ENCODE results near the gene GALR3.

The GALR3 gene

DNA sequence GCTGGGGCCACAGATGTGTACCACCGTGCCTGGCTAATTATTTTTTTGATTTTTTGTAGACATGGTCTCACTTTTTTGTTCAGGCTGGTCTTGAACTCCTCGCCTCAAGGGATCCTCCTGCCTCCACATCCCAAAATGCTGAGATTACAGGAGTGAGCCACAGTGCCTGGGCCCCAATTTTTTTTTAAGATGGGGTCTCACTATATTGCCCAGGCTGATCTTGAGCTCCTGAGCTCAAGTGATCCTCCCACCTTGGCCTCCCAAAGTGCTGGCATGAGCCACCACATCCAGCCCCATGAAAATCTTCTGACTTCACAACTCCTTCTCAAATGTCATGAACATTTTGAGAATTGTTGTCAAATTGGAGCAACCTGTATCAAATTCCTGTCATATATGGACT, 23.3 kb downstream of the GALR3 start:
- no peak overlapping the region for H3K23ac ChIP-seq (ENCODE audit: low read length)
- no peak overlapping the region for H3K18ac ChIP-seq (ENCODE audit: low read length)
- no peak overlapping the region for H3K27ac ChIP-seq (ENCODE audit: low read depth, low read length)
- H3K4me2 ChIP-seq (ENCODE audit: low read length): no peak overlapping the region
- H3K4ac ChIP-seq (ENCODE audit: low read depth, low read length): no peak overlapping the region
- peaks cover 4% of the 10 kb centered on the region in 2 experiments for H3K36me3 ChIP-seq (ENCODE audit: control insufficient read depth in 1 of 2, insufficient read depth in 2 of 2, low read length in 2 of 2)
- H2BK5ac ChIP-seq (ENCODE audit: low read depth, low read length, poor library complexity): no peak overlapping the region
- H2BK120ac ChIP-seq (ENCODE audit: insufficient read depth, low read length, poor library complexity): no peak overlapping the region
- H4K91ac ChIP-seq (ENCODE audit: low read depth, low read length): no peak overlapping the region
- no peaks in the 10 kb centered on the region for H3K27me3 ChIP-seq (ENCODE audit: insufficient read depth, low read length)
- WGBS (ENCODE audit: extremely low coverage, insufficient coverage, insufficient read length): no CpG with 5 or more reads among the region's 2 CpGs
- H3K9me3 ChIP-seq (ENCODE audit: insufficient read depth, low read depth, low read length): peaks cover 1% of the 10 kb centered on the region
- no peak overlapping the region for H3K9ac ChIP-seq (ENCODE audit: low read length)
- peaks cover 9 to 10% of the 10 kb centered on the region in 2 experiments for H3K4me1 ChIP-seq (ENCODE audit: control insufficient read depth in 1 of 2, insufficient read depth in 2 of 2, low read length in 2 of 2)
- no peak overlapping the region for H2AK5ac ChIP-seq (ENCODE audit: low read length)
- H3K4me3 ChIP-seq (ENCODE audit: low read depth, low read length): no peak overlapping the region
- no peak for DNase-seq
- peaks cover 14% of the 10 kb centered on the region for H3K79me1 ChIP-seq (ENCODE audit: low read length)
- H4K12ac ChIP-seq (ENCODE audit: low read depth, low read length): no peak overlapping the region
- H2BK12ac ChIP-seq (ENCODE audit: low read length): no peak overlapping the region
- H3K79me2 ChIP-seq (ENCODE audit: control insufficient read depth, insufficient read depth, low read length, poor library complexity): peaks cover 13% of the 10 kb centered on the region
- no peak overlapping the region for H3K14ac ChIP-seq (ENCODE audit: low read length)
- no peak overlapping the region for H2AFZ ChIP-seq (ENCODE audit: insufficient read depth, low read length, poor library complexity)
- H4K8ac ChIP-seq (ENCODE audit: low read depth, low read length): no peak overlapping the region

DNA sequence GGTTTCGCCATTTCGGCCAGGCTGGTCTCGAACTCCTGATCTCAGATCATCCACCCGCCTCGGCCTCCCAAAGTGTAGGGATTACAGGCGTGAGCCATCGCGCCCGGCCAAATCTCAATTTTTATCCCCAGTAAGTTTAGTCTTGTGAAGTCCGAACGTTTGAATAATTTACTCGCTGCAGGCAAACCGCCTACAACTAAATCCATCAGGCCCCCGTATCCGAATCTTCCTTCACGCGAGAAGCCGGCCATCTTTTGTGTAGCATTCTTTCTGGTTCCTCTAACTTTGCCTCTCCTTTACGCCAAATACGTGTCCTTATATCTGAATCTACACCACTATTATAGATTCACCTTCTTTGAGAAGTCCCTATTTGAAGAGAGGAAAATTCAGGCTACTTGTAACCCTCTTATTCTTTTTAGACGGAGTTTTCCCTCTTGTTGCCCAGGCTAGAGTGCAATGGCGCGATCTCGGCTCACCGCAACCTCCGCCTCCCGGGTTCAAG, 25.5 kb downstream of the GALR3 start:
- H3K27me3 ChIP-seq (ENCODE audit: insufficient read depth, low read length): no peaks in the 10 kb centered on the region
- H3K14ac ChIP-seq (ENCODE audit: low read length): peak overlapping the region; percentile 65
- H2AK5ac ChIP-seq (ENCODE audit: low read length): peak overlapping the region; percentile 50
- H3K79me2 ChIP-seq (ENCODE audit: control insufficient read depth, insufficient read depth, low read length, poor library complexity): peaks cover 11% of the 10 kb centered on the region
- H4K8ac ChIP-seq (ENCODE audit: low read depth, low read length): peak overlapping the region; percentile 51
- peak overlapping the region; percentile 88 for H3K4me2 ChIP-seq (ENCODE audit: low read length)
- H2AFZ ChIP-seq (ENCODE audit: insufficient read depth, low read length, poor library complexity): no peak overlapping the region
- peak overlapping the region; percentile 9 for H3K9ac ChIP-seq (ENCODE audit: low read length)
- no peak overlapping the region for H2BK5ac ChIP-seq (ENCODE audit: low read depth, low read length, poor library complexity)
- H2BK120ac ChIP-seq (ENCODE audit: insufficient read depth, low read length, poor library complexity): peak overlapping the region; percentile 21
- no peak overlapping the region for H3K4ac ChIP-seq (ENCODE audit: low read depth, low read length)
- H3K23ac ChIP-seq (ENCODE audit: low read length): no peak overlapping the region
- H2BK12ac ChIP-seq (ENCODE audit: low read length): no peak overlapping the region
- H3K27ac ChIP-seq (ENCODE audit: low read depth, low read length): peak overlapping the region; percentile 24
- peak overlapping the region; percentile 27 for H3K18ac ChIP-seq (ENCODE audit: low read length)
- H4K91ac ChIP-seq (ENCODE audit: low read depth, low read length): peak overlapping the region; percentile 65
- peaks cover 14% of the 10 kb centered on the region for H3K79me1 ChIP-seq (ENCODE audit: low read length)
- peak; percentile 42 to 70 for DNase-seq
- peaks cover 1% of the 10 kb centered on the region for H3K9me3 ChIP-seq (ENCODE audit: insufficient read depth, low read depth, low read length)
- H3K36me3 ChIP-seq (ENCODE audit: control insufficient read depth in 1 of 2, insufficient read depth in 2 of 2, low read length in 2 of 2): peaks cover 18 to 22% of the 10 kb centered on the region in 2 experiments
- H3K4me1 ChIP-seq (ENCODE audit: control insufficient read depth in 1 of 2, insufficient read depth in 2 of 2, low read length in 2 of 2): peaks cover 6 to 9% of the 10 kb centered on the region in 2 experiments
- H4K12ac ChIP-seq (ENCODE audit: low read depth, low read length): peak overlapping the region; percentile 50
- no CpG with 5 or more reads among the region's 27 CpGs for WGBS (ENCODE audit: extremely low coverage, insufficient coverage, insufficient read length)
- H3K4me3 ChIP-seq (ENCODE audit: low read depth, low read length): peak overlapping the region; percentile 92

DNA sequence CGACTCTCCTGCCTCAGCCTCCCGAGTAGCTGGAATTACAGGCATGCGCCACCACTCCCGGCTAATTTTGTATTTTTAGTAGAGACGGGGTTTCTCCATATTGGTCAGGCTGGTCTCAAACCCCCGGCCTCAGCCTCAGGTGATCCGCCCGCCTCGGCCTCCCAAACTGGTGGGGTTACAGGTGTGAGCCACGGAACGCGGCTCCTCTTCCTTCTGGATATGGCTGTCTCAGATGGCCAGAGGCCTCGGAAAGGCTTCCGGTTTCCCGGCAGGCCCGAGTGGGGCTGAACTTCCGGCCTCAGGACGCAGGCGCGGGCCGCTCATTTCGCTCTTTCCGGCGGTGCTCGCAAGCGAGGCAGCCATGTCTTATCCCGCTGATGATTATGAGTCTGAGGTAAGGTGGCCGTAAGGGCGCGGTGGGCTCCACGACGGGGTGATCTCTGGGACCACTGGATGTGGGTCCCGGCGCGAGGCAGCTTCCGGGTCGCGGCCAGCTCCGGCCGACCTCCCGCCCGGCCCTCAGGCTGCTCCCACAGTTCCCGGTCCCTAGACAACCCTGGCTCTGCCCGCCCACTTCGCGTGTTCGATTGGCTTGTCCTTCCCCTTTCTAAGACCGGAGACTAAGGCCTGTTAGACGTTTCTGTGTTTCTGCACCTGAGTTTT, 26.0 kb downstream of the GALR3 start, which contains the start of gene EIF3L:
TSS of gene EIF3L (plus strand) at position 331 of the 663 bp plus-strand sequence. CDS start at position 362, 31 bp downstream.
- peak; percentile 97 to 98 for DNase-seq
- peak within 1 kb of the TSS; percentile 50 for H2AK5ac ChIP-seq (ENCODE audit: low read length)

DNA sequence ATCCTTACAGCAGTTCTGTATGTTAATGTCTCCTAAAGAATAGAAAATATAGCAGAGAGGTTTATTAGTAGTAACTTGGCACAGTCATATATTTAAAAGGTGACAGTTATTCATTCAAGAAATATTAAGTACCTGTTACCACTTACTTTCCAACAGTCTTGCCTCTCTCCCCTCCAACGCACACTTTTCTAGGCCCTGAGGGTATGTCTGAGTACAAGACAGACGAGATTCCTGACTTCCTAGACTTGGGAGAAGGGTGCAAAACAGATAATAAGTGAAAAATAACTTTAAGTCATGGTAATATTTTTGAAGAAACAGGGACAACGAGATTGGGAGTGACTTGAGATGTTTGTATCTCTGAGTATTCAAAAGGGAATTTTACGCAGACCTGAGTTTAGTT, 27.6 kb downstream of the GALR3 start:
- Histone ChIP-seq H3K18ac (ENCODE audit: low read length) (no peak overlapping the region), H2AK5ac (ENCODE audit: low read length) (no peak overlapping the region), H3K36me3 (ENCODE audit: control insufficient read depth in 1 of 2, insufficient read depth in 2 of 2, low read length in 2 of 2) (peaks cover 23 to 39% of the 10 kb centered on the region in 2 experiments), H3K23ac (ENCODE audit: low read length) (no peak overlapping the region), H3K4me2 (ENCODE audit: low read length) (no peak overlapping the region), H3K9ac (ENCODE audit: low read length) (no peak overlapping the region), H4K91ac (ENCODE audit: low read depth, low read length) (no peak overlapping the region), H3K27ac (ENCODE audit: low read depth, low read length) (no peak overlapping the region), H3K4me1 (ENCODE audit: control insufficient read depth in 1 of 2, insufficient read depth in 2 of 2, low read length in 2 of 2) (peaks cover 6 to 9% of the 10 kb centered on the region in 2 experiments), H2AFZ (ENCODE audit: insufficient read depth, low read length, poor library complexity) (no peak overlapping the region), H3K79me2 (ENCODE audit: control insufficient read depth, insufficient read depth, low read length, poor library complexity) (peaks cover 7% of the 10 kb centered on the region), H3K27me3 (ENCODE audit: insufficient read depth, low read length) (no peaks in the 10 kb centered on the region), H3K79me1 (ENCODE audit: low read length) (peaks cover 9% of the 10 kb centered on the region), H3K14ac (ENCODE audit: low read length) (no peak overlapping the region), H3K4ac (ENCODE audit: low read depth, low read length) (no peak overlapping the region), H2BK12ac (ENCODE audit: low read length) (no peak overlapping the region), H2BK5ac (ENCODE audit: low read depth, low read length, poor library complexity) (no peak overlapping the region), H2BK120ac (ENCODE audit: insufficient read depth, low read length, poor library complexity) (no peak overlapping the region), H4K8ac (ENCODE audit: low read depth, low read length) (no peak overlapping the region), H4K12ac (ENCODE audit: low read depth, low read length) (no peak overlapping the region), H3K4me3 (ENCODE audit: low read depth, low read length) (no peak overlapping the region), H3K9me3 (ENCODE audit: insufficient read depth, low read depth, low read length) (peaks cover 1% of the 10 kb centered on the region)
- peak; percentile 84 to 93 for DNase-seq
- no CpG with 5 or more reads among the region's 4 CpGs for WGBS (ENCODE audit: extremely low coverage, insufficient coverage, insufficient read length)

More for the DNA sequence above, 26.0 kb downstream of the GALR3 start, which contains the start of gene EIF3L:
- Histone ChIP-seq H3K79me2 (ENCODE audit: control insufficient read depth, insufficient read depth, low read length, poor library complexity) (peaks cover 7% of the 10 kb centered on the region), H2BK5ac (ENCODE audit: low read depth, low read length, poor library complexity) (peak within 1 kb of the TSS; percentile 33), H4K8ac (ENCODE audit: low read depth, low read length) (peak within 1 kb of the TSS; percentile 82), H3K4me1 (ENCODE audit: control insufficient read depth in 1 of 2, insufficient read depth in 2 of 2, low read length in 2 of 2) (peaks cover 6 to 9% of the 10 kb centered on the region in 2 experiments), H3K23ac (ENCODE audit: low read length) (no peak within 1 kb of the TSS), H3K9me3 (ENCODE audit: insufficient read depth, low read depth, low read length) (peaks cover 1% of the 10 kb centered on the region), H3K36me3 (ENCODE audit: control insufficient read depth in 1 of 2, insufficient read depth in 2 of 2, low read length in 2 of 2) (peaks cover 18 to 25% of the 10 kb centered on the region in 2 experiments), H2BK120ac (ENCODE audit: insufficient read depth, low read length, poor library complexity) (peak within 1 kb of the TSS; percentile 21), H3K4me2 (ENCODE audit: low read length) (peak within 1 kb of the TSS; percentile 88), H3K79me1 (ENCODE audit: low read length) (peaks cover 9% of the 10 kb centered on the region), H4K91ac (ENCODE audit: low read depth, low read length) (peak within 1 kb of the TSS; percentile 85), H2BK12ac (ENCODE audit: low read length) (no peak within 1 kb of the TSS), H3K27me3 (ENCODE audit: insufficient read depth, low read length) (no peaks in the 10 kb centered on the region), H3K9ac (ENCODE audit: low read length) (peak within 1 kb of the TSS; percentile 98), H3K18ac (ENCODE audit: low read length) (peak within 1 kb of the TSS; percentile 79), H3K4ac (ENCODE audit: low read depth, low read length) (peak within 1 kb of the TSS; percentile 73), H2AFZ (ENCODE audit: insufficient read depth, low read length, poor library complexity) (peak within 1 kb of the TSS; percentile 46), H3K4me3 (ENCODE audit: low read depth, low read length) (peak within 1 kb of the TSS; percentile 92), H3K27ac (ENCODE audit: low read depth, low read length) (peak within 1 kb of the TSS; percentile 58), H3K14ac (ENCODE audit: low read length) (peak within 1 kb of the TSS; percentile 65), H4K12ac (ENCODE audit: low read depth, low read length) (peak within 1 kb of the TSS; percentile 50)
- WGBS (ENCODE audit: extremely low coverage, insufficient coverage, insufficient read length): no CpG with 5 or more reads among the region's 49 CpGs

All from trophoblast cell (in vitro differentiated cells and primary cell).